ENCODE data around the gene SULF2.

- TF ChIP-seq CTCF (IDR thresholded peaks at IDR 0.05) (no peak), POLR2A (IDR thresholded peaks at IDR 0.05) (no peak)
Observed at GRCh38 chr20:47726632-47727031, 58.6 kb downstream of the SULF2 start.

Measured in body of pancreas (tissue), 4 donors.